ENCODE measurements around the gene CNKSR3.

GRCh38 chr6:154520280-154520679 is 9.8 kb upstream of the CNKSR3 start:
- no peak for TF ChIP-seq CTCF (IDR thresholded peaks at IDR 0.05; ENCODE audit: borderline replicate concordance, extremely low read depth, low read length, poor library complexity, severe bottlenecking)
- TF ChIP-seq EZH2 (IDR thresholded peaks at IDR 0.05; ENCODE audit: borderline replicate concordance, low read depth, low read length, severe bottlenecking), result no peak

Data from DND-41 (cell line).